Left ventricle myocardium inferior (tissue), 1 donor: ENCODE results near the gene TMPRSS7. TPM values are rescaled to one million over a fixed set of nuclear protein-coding genes. Genes with fewer than 3 reads are reported as not detected.

Experiments used
- DNase-seq: peaks from one replicate; pipeline ENCODE4 v3.0.0-alpha.2; 2020
- H3K27ac ChIP-seq: fragments of 200-600 bp; replicated peaks from 2 replicates; pipeline ENCODE4 v1.8.0; 2021
- H3K27me3 ChIP-seq: fragments of 200-600 bp; 2 replicates; pipeline ENCODE4 v1.8.0; 2021; ENCODE audit warnings: low read depth
- H3K36me3 ChIP-seq: fragments of 200-600 bp; 2 replicates; pipeline ENCODE4 v1.8.0; 2021
- H3K4me1 ChIP-seq: fragments of 200-600 bp; 2 replicates; pipeline ENCODE4 v1.8.0; 2021
- H3K4me3 ChIP-seq: fragments of 200-600 bp; 2 replicates; pipeline ENCODE4 v1.8.0; 2021; ENCODE audit warnings: mild to moderate bottlenecking, moderate library complexity
- H3K9me3 ChIP-seq: fragments of 200-600 bp; replicated peaks from 2 replicates; pipeline ENCODE4 v1.8.0; 2021
- intact Hi-C: fragments of 100-400 bp; cut with micrococcal nuclease; formaldehyde crosslinking; loops from one replicate; pipeline ENCODE4 v1.11.0; 2022
- microRNA-seq: library from miRNA; unstranded; fragments of <30 nt; microRNA quantifications from one replicate; pipeline ENCODE4 v1.2.0, GENCODE V29; 2020
- total RNA-seq: library from RNA; stranded (reverse); fragmentation: NEBNext Ultra II Directional; extraction: Animal tissue kit (Norgen Biotek cat#: 25700); gene quantifications from one replicate; pipeline ENCODE4 v1.2.1, GENCODE V29; 2021
- TF ChIP-seq, protein P1 (sequence below): fragments of 200-600 bp; IDR thresholded peaks from 2 replicates; pipeline ENCODE4 v1.8.0; 2021; ENCODE audit warnings: antibody characterized with exemption, mild to moderate bottlenecking, borderline replicate concordance
- donor health status: DM: no; HTN: yes; CAD: no; lungs with severe emphysema.

Gene TMPRSS7
- total RNA-seq, 1 donor from 2014 or later: not detected

DNA sequence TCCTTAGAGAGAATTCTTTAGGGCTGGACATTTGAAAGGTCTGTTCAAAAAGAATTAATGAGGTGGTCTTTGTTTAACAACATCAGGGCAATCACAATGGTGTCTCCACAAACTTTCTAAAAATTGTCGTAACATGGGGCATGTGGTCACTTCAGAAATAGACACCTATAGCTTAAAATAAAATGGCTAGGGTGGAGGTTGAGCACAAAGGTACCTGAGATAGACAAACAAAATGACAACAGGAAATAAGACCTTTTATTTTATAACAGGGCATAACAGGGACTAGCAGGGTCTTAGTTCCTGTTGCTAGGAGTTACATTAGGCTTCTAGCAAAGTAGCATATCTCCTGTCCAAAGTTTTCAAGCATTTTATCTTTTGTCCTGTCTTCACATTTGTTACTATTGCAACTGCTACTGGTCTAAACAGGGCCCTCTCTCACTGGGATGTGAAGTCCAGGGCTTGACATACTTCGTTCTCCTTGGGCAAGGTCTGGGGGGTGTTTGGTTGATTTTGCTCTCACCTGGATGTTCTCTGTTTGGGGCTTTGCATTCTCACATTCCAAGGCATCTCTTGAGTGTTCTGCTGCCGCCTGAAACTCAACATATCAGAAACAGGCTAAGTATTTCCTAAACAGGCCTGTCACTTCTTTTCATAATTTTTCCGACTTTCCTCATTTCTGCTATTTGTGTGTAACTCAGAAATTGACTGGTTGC lies 95.5 kb downstream of the TMPRSS7 start:
- H3K27me3 ChIP-seq: no peaks in the 10 kb centered on the region
- H3K9me3 ChIP-seq: no peaks in the 10 kb centered on the region
- no peak overlapping the region for H3K27ac ChIP-seq
- intact Hi-C loops: no loop called here
- no peak overlapping the region for H3K4me3 ChIP-seq
- DNase-seq: no peak
- H3K36me3 ChIP-seq: no peaks in the 10 kb centered on the region
- TF ChIP-seq, protein P1, sequence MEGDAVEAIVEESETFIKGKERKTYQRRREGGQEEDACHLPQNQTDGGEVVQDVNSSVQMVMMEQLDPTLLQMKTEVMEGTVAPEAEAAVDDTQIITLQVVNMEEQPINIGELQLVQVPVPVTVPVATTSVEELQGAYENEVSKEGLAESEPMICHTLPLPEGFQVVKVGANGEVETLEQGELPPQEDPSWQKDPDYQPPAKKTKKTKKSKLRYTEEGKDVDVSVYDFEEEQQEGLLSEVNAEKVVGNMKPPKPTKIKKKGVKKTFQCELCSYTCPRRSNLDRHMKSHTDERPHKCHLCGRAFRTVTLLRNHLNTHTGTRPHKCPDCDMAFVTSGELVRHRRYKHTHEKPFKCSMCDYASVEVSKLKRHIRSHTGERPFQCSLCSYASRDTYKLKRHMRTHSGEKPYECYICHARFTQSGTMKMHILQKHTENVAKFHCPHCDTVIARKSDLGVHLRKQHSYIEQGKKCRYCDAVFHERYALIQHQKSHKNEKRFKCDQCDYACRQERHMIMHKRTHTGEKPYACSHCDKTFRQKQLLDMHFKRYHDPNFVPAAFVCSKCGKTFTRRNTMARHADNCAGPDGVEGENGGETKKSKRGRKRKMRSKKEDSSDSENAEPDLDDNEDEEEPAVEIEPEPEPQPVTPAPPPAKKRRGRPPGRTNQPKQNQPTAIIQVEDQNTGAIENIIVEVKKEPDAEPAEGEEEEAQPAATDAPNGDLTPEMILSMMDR: no peak
- peaks cover 25% of the 10 kb centered on the region for H3K4me1 ChIP-seq

DNA sequence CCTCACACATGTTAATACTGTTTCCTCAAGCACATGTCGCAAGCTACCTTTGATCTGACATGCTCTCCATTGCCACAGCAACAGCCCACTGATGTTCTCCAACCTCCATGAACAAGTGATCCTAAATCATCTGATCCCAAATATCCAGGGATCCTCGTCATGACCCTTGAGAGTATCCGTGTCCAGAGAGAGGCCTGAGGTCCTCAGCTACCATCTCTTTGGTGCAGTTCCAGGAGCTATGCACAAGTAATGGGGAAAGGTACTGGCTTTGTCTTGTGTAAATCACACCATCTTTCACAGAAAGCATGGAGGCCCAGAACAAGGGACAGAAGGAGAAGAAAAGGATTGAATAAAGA lies 96.1 kb downstream of the TMPRSS7 start:
- Histone ChIP-seq H3K36me3 (no peaks in the 10 kb centered on the region), H3K4me1 (peaks cover 25% of the 10 kb centered on the region), H3K4me3 (no peak overlapping the region), H3K27me3 (no peaks in the 10 kb centered on the region), H3K27ac (no peak overlapping the region), H3K9me3 (no peaks in the 10 kb centered on the region)
- TF ChIP-seq, protein P1: no peak
- intact Hi-C loops: no loop called here
- DNase-seq: no peak

Small RNA genes lying within 50 kb of the gene (microRNA-seq; reads per million reads assigned to microRNA genes)
- not detected for gene MIR567

Other genes with a start within 250 kb of the TMPRSS7 start
- gene PHLDB2, start 175.5 kb upstream of the TMPRSS7 start, total RNA-seq: 89.3 TPM
- gene ABHD10, start 55.7 kb upstream of the TMPRSS7 start, total RNA-seq: 62.7 TPM
- gene TAGLN3, start 35.8 kb upstream of the TMPRSS7 start, total RNA-seq: 0.74 TPM
- gene C3orf52, start 51.7 kb downstream of the TMPRSS7 start, total RNA-seq: 2.4 TPM
- 0.25 TPM for gene GCSAM, start 98.5 kb downstream of the TMPRSS7 start, total RNA-seq